GM04503 (cell line): ENCODE results near the gene CREB5.
A peak's percentile ranks its signal among the peaks of the same experiment; 100 is the strongest.
"Not testable (repeated sequence)": the region's sequence is repeated elsewhere in the genome, so short reads cannot be mapped to it uniquely, and the experiment has no call there.

Source experiments
- DNase-seq: peaks from one replicate; pipeline ENCODE4 v3.0.0-alpha.2; 2012; ENCODE audit warnings: low read depth

Gene CREB5, protein sequence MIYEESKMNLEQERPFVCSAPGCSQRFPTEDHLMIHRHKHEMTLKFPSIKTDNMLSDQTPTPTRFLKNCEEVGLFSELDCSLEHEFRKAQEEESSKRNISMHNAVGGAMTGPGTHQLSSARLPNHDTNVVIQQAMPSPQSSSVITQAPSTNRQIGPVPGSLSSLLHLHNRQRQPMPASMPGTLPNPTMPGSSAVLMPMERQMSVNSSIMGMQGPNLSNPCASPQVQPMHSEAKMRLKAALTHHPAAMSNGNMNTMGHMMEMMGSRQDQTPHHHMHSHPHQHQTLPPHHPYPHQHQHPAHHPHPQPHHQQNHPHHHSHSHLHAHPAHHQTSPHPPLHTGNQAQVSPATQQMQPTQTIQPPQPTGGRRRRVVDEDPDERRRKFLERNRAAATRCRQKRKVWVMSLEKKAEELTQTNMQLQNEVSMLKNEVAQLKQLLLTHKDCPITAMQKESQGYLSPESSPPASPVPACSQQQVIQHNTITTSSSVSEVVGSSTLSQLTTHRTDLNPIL

DNA sequence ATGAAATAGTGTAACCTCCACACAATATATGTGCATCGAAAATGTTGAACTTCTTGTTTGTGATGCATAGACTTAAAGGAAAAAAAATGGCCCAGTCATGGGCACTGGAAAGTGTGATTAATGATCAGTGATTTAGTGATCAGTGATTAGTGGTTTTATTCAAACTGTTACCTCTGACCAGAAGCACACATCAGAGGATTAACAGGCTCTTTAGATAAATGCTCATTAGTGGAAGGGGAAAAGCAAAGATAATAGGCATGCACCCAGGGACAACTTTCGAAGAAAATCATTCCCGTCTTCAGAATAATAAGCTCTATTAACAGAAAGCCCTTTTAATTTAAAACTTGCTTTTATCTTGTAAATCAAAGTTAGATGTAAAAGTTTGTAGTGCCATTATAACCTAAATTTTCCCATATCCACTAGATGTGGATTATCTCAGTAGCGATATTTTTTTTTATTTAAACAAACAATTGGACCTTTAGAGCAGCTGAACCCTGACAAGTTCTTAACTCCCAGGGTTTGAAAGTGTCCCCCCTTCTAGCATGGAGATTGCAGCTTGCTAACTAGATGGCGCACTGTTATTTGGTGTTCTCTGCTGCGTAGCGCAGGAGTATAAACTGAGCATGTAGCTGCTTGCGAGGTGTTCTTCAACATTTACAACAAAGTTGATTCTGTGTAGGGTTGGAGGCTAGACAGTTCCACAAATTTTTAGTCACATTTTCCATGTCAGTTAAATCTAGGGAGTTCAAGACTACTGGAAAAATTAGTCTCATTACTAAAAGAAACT lies at the start of gene CREB5:
TSS of gene CREB5 (plus strand) at position 643 of the 787 bp plus-strand sequence. CDS start 397 bp downstream, outside the sequence.
- DNase-seq = no peak

- no peak for DNase-seq
These were observed 49.5 kb upstream of the CREB5 start for GRCh38 chr7:28362812-28363211.

DNA sequence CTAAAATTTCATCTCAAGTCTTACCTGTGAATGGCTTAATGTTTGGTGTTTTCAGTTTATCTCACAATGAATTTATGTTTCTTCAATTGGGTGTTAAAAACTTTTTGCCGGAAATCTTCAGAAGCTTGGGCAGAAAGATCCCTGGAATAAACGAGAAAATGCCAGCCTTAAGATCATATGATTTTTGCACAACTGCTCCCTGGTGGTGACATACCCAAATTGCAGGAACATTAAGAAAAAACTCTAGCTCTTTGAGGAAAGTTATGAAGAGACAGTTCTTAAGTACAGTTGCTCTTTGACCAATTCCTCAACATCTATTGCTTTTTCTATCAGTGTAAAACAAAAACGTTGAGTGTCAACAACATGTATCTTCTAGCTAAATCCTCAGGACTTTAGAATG lies 48.2 kb upstream of the CREB5 start:
- no peak for DNase-seq

GRCh38 chr7:28369523-28369922 lies 42.8 kb upstream of the CREB5 start:
- DNase-seq = no peak

- no peak for DNase-seq
These were observed 40.5 kb upstream of the CREB5 start for GRCh38 chr7:28371846-28372245.

DNA sequence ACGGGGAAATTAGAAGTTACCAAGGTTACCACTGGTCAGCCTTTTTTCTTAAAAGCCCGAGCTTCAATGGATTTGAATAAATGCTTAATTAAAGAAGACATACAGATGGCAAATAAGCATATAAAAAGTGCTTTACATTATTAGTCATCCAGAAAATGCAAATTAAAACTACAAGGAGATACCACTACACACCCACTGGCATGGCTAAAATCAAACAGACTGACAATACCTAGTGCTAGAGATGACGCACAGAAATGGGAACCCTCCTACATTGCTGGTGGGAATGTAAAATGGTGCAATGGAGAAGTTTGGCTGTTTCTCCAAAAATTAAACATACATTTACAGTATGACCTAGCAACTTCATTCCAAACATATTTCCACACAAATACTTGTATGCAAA lies 38.3 kb upstream of the CREB5 start:
- DNase-seq = no peak

DNA sequence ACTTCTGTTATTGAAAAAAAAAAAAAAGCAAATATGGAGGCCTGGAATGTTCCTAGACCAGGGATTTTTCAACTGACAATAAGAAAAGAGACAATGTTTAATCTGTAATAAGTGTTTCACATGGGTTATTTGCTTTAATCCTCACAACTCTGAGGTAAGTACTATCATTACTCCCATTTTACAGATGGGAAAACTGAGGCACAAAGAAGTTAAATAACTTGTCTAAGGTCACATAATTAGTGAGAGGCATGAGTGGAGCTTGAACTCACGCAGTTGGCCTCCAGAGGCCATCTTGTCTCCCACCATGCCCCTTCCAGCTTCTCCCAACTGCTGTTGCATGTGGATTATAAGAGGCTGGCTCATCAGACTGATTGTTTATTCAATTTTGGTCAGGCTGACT lies 36.6 kb upstream of the CREB5 start:
- no peak for DNase-seq

DNA sequence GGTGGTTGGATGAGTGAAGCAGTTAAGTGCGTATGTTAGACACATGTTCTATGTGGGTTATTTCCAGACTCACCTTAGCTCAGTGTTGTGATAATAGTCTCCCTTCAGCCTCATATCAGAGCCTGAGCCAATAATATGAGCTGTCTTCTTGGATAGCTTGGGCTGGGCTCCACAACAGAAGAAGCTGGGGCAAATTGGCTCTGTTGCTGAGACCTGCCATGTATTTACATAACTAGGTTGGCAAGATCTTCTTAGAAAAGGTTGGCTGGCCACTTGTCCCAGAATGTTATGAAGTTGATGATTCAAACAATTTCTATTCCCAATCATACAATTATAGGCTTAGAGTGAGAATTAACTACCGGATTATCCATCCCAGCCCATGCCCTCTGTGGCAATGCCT lies 35.7 kb upstream of the CREB5 start:
- DNase-seq = no peak

- no peak for DNase-seq
These were observed 33.7 kb upstream of the CREB5 start for GRCh38 chr7:28378574-28379149.

GRCh38 chr7:28381466-28381865 lies 30.9 kb upstream of the CREB5 start:
- no peak for DNase-seq

DNA sequence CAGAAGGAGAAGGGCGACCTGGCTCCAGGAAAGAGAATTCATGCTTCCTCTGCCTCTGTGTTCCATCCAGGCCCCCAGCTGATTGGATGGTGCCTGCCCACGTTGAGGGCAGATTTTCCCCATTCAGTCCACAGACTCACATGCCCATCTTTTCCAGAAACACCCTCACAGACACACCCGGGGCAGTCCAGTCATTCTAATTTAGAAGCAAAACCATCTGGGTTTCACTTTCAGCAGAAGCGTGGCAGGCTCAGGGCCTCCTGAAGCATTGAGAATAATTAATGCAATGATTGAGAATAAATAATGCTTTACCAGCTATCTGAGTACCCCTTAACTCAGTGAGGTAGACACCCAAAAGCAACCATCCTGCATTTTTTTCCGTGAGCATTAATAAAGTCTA lies 30.2 kb upstream of the CREB5 start:
- no peak for DNase-seq

- DNase-seq = no peak
These were observed 28.3 kb upstream of the CREB5 start for GRCh38 chr7:28383975-28384374.

DNA sequence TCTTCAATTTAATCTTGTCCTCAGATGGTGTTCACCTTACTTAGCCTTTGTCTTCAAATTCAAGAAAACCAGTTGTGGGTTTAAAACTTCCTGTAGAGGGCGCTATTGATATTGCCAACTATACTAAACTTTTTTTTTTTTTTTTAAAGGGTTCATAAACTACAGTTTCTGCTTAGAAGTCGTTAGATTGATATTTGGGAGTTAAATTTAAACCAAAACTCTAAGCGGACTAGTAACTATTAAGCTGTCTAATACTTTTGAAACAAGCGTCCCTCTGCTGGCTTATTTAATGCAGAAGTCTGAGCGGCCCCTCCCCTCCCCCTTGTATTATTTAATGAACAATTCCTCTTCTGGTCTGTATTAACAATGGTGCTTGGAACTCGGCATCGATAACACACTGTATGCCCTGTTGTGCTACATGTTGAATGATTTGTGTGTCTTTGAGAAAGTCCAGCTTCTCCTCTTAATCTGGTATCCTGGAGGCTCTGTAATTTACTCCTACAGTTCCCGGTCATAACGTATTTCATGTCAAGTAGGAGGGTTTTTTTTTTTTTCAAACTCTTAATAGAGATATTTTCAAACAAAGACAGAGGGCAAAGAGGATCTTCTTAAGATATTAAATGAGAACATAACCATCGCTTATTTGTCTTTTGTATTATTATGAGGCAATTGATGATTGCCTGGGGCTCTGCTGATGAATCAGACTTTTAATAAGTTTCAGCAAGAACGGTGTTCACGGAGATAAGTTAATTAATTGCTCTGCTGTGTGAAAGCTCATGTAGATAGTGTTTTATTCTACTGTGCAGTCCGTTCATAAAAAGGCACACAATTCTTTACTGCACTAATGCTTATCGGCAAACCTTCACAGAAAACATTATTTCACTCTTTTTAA lies 22.6 kb upstream of the CREB5 start:
- DNase-seq = no peak

DNA sequence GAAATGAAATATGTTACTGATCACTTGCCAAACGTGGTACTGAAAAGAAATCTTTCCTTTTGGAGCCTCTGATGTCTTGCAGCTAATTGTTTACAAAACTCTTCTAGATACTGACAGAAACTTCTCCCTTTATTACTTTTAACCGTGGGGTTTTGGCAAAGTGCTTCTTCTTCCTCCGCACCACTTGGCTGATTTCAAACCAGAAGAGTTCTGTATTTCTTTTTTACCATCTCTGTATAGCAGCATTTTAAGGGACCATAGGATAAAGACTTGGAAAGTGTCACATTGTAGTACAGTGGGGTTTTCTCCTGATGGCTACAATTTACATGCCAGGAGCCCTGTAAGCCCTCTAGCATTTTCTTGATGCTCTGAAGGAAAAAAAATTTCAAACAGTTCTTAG lies 21.9 kb upstream of the CREB5 start:
- no peak for DNase-seq

DNA sequence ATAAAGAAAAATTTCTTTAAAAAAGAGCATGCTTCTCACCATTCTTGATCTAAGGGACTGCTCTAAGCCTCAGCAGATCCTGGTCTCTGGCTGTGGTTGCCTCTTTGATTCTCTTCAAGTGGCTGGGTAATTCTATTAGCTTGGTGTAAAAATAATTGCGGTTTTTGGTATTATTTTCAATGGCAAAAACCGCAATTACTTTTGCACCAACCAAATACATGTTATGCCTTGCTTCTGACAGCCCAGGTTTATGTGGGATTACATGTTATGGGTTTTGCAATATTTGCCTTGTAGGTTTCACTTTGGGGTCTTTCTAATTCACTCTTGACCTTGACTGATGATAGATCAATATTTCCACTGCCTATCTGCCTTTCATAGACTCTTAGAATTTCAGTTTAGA lies 20.0 kb upstream of the CREB5 start:
- DNase-seq = no peak

DNA sequence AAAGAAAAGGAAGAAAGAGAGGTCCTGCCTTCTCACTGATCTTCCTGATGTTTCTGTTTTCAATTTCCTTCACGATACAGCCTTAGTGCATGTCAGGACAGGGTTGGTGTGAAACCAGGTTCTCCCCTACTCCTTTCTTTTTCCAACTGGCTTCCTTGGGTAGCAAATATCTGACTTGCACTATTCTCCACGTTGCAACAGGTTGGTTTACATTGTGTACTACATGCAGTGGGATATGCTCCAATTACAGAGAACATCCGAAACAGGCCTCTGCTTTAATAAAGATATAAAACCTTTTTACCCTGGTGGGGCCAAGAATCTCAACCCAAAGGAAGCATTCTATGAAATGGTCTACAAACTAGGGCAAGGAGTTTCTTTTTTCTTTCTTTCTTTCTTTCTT lies 16.9 kb upstream of the CREB5 start:
- no peak for DNase-seq

GRCh38 chr7:28395831-28396230 lies 16.5 kb upstream of the CREB5 start:
- DNase-seq = no peak

DNA sequence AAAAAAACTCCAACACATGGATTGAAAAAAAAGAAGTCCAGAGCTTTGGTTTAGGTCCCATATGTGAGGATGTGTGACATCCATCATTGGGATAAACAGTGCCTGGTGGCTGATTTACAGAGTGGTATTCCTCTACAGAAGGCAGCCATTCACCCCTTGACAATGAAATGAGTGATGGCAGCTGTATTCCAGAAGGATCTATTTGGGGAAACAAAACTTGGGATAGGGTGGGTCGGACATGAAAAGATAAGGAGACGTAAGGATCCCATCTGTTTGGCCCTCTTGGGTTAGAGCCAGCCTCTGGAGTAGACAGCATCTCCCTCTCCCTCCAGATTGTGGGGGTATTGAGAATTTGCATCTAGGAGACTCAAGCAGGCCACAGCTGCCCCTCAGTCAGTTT lies 15.2 kb upstream of the CREB5 start:
- no peak for DNase-seq

DNA sequence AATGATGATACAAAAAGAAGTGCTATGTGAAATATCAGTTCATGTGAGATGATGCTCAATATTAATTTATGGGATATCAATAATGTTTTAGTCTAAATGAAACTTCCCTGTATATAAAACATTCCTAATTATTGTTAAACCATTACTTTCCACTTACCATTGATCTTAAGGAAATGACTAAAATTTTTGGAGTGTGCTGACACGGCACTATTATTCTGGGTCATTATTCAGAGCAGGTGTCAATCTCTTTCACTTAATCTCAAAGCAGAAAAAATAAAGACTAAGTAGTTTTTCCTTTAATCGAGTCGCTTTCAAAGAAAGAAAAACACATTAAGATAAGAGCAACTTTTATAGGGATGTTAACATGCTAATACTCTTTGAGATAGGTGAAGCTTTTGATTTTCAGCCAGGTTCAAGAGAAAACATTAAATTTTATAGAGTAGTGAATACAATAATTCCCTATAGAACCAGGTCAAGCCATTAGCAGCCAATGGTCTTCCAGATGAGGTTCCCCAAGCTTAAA lies 11.4 kb upstream of the CREB5 start:
- DNase-seq = no peak

DNA sequence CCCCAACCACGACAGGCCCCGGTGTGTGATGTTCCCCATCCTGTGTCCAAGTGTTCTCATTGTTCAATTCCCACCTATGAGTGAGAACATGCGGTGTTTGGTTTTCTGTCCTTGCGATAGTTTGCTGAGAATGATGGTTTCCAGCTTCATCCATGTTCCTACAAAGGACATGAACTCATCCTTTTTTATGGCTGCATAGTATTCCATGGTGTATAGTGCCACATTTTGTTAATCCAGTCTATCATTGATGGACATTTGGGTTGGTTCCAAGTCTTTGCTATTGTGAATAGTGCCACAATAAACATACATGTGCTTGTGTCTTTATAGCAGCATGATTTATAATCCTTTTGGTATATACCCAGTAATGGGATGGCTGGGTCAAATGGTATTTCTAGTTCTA lies 10.8 kb upstream of the CREB5 start:
- not testable (repeated sequence) for DNase-seq

DNA sequence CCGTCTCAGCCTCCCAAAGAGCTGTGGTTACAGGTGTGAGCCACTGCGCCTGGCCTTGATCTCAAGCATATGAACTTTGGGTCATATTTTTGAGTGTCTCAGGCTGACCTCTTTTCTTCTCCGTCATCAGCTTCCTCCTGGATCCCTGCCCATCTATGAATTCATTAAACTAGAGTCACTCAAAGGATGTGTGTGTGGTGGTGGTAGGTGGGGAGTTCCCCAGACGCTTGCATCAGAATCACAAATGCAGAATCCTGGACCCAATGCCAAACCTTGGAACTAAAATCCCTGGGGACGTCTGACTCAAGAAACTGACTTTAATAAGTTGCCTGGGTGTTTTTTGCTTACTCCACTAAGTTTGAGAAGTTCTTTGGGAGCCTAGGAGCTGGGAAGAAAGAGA lies 6.7 kb upstream of the CREB5 start:
- DNase-seq = peak; percentile 29

- no peak for DNase-seq
These were observed 6.1 kb upstream of the CREB5 start for GRCh38 chr7:28406192-28406591.
